ENCODE data around the gene TRIO.

DNA sequence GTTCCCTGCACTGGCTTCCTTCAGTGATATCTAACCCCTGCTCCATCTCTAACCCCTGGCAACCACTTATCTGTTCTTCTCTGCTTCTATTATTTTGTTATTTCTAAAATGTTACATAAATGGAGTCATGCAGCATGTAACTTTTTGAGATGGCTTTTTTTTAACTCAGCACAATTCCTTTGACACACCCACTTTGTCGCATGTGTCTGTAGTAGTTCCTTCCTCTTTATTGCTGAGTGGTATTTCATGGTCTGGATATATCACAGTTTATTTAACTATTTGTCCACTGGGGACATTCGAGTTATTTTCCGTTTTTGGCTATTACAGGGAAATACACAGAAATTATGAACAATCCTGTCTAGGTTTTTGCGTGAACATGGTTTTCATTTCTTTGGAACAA lies 200.2 kb downstream of the TRIO start:
- TF ChIP-seq POLR2A (IDR thresholded peaks at IDR 0.05; ENCODE audit: control extremely low read depth in 1 of 2, low read depth in 2 of 2, low read length in 2 of 2) (no peak), CTCF (IDR thresholded peaks at IDR 0.05; ENCODE audit: control extremely low read depth in 1 of 3, insufficient read depth in 1 of 3, low read depth in 1 of 3, low read length in 3 of 3) (no peak), EZH2 (IDR thresholded peaks at IDR 0.05; ENCODE audit: low read depth, low read length, severe bottlenecking) (no peak), HDAC6 (IDR thresholded peaks at IDR 0.05; ENCODE audit: low read depth, low read length) (no peak), EP300 (IDR thresholded peaks at IDR 0.05; ENCODE audit: borderline replicate concordance in 1 of 2, low read depth in 2 of 2, low read length in 2 of 2) (no peak), MAFK (IDR thresholded peaks at IDR 0.05; ENCODE audit: low read depth, low read length) (no peak), ASH2L (IDR thresholded peaks at IDR 0.05; ENCODE audit: low read length) (no peak), SRF (IDR thresholded peaks at IDR 0.05; ENCODE audit: low read depth, low read length) (no peak), SUZ12 (IDR thresholded peaks at IDR 0.05; ENCODE audit: low read length) (no peak), TEAD4 (IDR thresholded peaks at IDR 0.05; ENCODE audit: low read depth, low read length) (no peak), TAF1 (IDR thresholded peaks at IDR 0.05; ENCODE audit: low read depth, low read length) (no peak), ZNF274 (IDR thresholded peaks at IDR 0.05; ENCODE audit: borderline replicate concordance, extremely low read depth, low read length) (no peak)
- TF ChIP-seq, protein P1, sequence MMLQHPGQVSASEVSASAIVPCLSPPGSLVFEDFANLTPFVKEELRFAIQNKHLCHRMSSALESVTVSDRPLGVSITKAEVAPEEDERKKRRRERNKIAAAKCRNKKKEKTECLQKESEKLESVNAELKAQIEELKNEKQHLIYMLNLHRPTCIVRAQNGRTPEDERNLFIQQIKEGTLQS (IDR thresholded peaks at IDR 0.05; ENCODE audit: insufficient read depth, low read depth, low read length) = no peak
